Activated T-cell treated with anti-CD3 and anti-CD28 coated beads, Interleukin-2, amount 50 U/mL, for 72 hours (primary cell): ENCODE results near the gene GET4. TPM values are rescaled to one million over a fixed set of nuclear protein-coding genes. Genes with fewer than 3 reads are reported as not detected.
A peak's percentile ranks its signal among the peaks of the same experiment; 100 is the strongest.

Experiments used
- ATAC-seq, 2 donors: fragments of 150-1000 bp; cut with Tn5 transposase; replicated peaks in 1 of 2; 2 replicates each; pipeline ENCODE4 v1.10.0; 2021; ENCODE audit warnings: moderate library complexity in 2 of 2, mild to moderate bottlenecking in 1 of 2
- DNase-seq, 2 donors: peaks; one replicate each; pipeline ENCODE4 v3.0.0; 2021 to 2022; ENCODE audit warnings: mixed read lengths in 1 of 2
- H3K27ac Mint-ChIP-seq: one replicate; pipeline ENCODE4 v1.8.0; 2022; ENCODE audit warnings: mild to moderate bottlenecking, moderate library complexity, mixed read lengths
- H3K27me3 Mint-ChIP-seq: one replicate; pipeline ENCODE4 v1.8.0; 2022; ENCODE audit warnings: low read depth, mixed read lengths
- H3K36me3 Mint-ChIP-seq, 2 donors: one replicate each; pipeline ENCODE4 v1.8.0; 2022; ENCODE audit warnings: mixed read lengths in 2 of 2, mild to moderate bottlenecking in 1 of 2; ENCODE audit not compliant: insufficient read depth in 2 of 2
- H3K4me1 Mint-ChIP-seq: one replicate; pipeline ENCODE4 v1.8.0; 2022; ENCODE audit warnings: low read depth, mixed read lengths
- H3K4me3 Mint-ChIP-seq, 2 donors: one replicate each; pipeline ENCODE4 v1.8.0; 2022; ENCODE audit warnings: mild to moderate bottlenecking in 2 of 2, mixed read lengths in 2 of 2, moderate library complexity in 2 of 2
- H3K9me3 Mint-ChIP-seq, 2 donors: one replicate each; pipeline ENCODE4 v1.8.0; 2022; ENCODE audit warnings: mixed read lengths in 2 of 2
- total RNA-seq, 2 donors: library from RNA; stranded (reverse); gene quantifications; one replicate each; pipeline ENCODE4 v1.2.3, GENCODE V29; 2022

The GET4 gene
- total RNA-seq, 2 donors from 2014 or later: 33.8 to 34.9 TPM

DNA sequence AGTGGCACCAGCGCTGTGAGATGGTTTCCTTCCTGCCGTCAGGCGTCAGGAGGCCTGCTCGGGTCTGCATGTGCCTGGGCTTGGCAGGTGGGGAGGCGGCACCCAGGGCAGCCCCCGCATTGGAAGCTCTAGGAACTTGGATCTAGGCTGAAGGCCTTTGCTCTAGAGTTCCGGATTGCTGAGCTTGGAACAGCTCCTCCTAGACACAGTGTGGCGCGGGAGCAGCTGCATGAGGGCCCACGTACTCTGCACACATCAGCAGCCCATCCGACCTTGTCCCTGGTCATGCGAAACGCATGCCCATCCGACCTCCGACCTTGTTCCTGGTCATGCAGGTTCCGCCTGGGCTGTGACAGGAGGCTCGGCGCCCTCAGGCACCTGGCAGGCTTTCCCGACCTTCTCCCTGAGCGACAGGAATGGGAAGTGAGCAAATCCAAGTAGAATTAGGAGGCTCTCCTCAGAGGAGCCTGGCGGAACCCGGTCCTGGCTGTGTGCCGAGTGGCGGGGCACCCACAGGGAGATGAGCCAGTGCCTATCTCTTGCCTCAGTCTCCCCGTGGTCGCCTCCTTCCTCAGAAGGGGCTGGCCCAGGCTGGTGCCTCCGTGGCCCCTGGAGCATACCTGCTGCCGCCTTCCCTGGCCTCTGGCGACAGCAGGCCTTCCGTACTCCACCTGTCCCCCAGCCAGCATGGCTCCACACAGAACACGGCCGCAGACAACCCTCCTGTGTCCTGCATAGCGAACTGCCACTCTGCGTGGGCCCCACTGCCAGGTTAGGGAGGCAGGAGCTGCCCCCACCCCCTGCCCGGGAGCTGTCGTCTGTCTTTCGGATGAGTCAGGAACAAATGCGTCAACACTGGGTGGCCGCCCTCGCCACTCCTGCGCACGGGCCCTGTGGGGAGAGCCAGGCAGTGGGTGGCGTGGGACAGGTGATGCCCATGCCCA is 12.0 kb downstream of the GET4 start:
- no peak for ATAC-seq
- Mint-ChIP-seq H3K36me3 (peaks cover 5 to 10% of the 10 kb centered on the region in 2 donors), H3K4me3 (no peak overlapping the region), H3K27ac (no peak overlapping the region), H3K4me1 (no peaks in the 10 kb centered on the region), H3K9me3 (peaks cover 0 to 2% of the 10 kb centered on the region in 2 donors), H3K27me3 (no peaks in the 10 kb centered on the region)
- DNase-seq: no peak

DNA sequence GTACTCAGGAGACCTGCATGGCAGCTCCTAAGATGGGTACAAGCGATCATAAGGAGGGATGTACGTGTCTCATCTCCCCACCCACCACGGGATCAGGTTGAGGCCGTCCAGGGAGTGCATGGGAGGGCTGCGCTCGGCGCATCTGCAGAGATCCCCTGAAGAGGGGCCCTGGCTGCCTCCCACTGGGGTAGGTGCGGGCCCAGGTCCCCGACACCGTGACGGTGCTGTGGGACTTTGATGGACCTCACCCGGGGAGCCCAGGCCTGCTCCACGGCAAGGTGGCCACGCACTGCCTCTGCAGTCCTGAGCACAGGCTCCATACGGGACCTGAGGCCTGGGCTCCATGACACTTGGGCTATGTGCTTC is 12.7 kb downstream of the GET4 start:
- Mint-ChIP-seq H3K27ac (no peak overlapping the region), H3K4me1 (no peaks in the 10 kb centered on the region), H3K9me3 (peaks cover 0 to 2% of the 10 kb centered on the region in 2 donors), H3K4me3 (no peak overlapping the region), H3K36me3 (peaks cover 8 to 12% of the 10 kb centered on the region in 2 donors), H3K27me3 (no peaks in the 10 kb centered on the region)
- ATAC-seq: no peak
- DNase-seq: no peak

- Mint-ChIP-seq H3K4me3 (no peak overlapping the region), H3K27ac (no peak overlapping the region), H3K9me3 (peaks cover 0 to 2% of the 10 kb centered on the region in 2 donors), H3K36me3 (peaks cover 8 to 13% of the 10 kb centered on the region in 2 donors), H3K27me3 (no peaks in the 10 kb centered on the region), H3K4me1 (no peaks in the 10 kb centered on the region)
- ATAC-seq: no peak
- no peak for DNase-seq
Observed at GRCh38 chr7:889391-889790, 13.0 kb downstream of the GET4 start.

DNA sequence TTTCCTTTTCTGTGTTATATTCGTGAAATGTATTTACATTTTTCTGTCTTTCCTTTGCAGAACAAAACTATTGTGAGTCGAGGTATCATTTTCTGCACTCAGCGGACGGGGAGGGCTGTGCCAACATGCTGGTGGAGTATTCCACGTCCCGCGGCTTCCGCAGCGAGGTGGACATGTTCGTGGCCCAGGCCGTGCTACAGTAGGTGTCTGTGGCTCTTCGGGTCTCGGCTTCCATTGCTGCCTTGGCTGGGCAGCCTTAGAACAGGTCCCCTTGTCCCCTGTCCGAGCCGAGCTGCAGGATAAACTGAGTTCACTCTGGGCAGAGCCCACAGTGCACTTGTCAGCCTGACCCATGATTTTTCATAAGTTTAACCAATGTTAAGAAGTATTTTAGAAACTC is 14.5 kb downstream of the GET4 start:
- ATAC-seq: no peak
- H3K36me3 Mint-ChIP-seq: peaks cover 8 to 17% of the 10 kb centered on the region in 2 donors
- H3K4me3 Mint-ChIP-seq: no peak overlapping the region

GRCh38 chr7:891291-891690 is 14.9 kb downstream of the GET4 start:
- Mint-ChIP-seq H3K36me3 (peaks cover 8 to 21% of the 10 kb centered on the region in 2 donors), H3K4me1 (no peaks in the 10 kb centered on the region), H3K4me3 (no peak overlapping the region), H3K27me3 (no peaks in the 10 kb centered on the region), H3K9me3 (peaks cover 0 to 2% of the 10 kb centered on the region in 2 donors), H3K27ac (no peak overlapping the region)
- ATAC-seq (no peak), DNase-seq (no peak)

More for the DNA sequence above, 14.5 kb downstream of the GET4 start:
- no peaks in the 10 kb centered on the region for H3K4me1 Mint-ChIP-seq
- H3K27me3 Mint-ChIP-seq: no peaks in the 10 kb centered on the region
- DNase-seq: no peak
- H3K9me3 Mint-ChIP-seq: peaks cover 0 to 2% of the 10 kb centered on the region in 2 donors
- H3K27ac Mint-ChIP-seq: no peak overlapping the region

- DNase-seq (no peak), ATAC-seq (peak in 1 of 2 donors; percentile 8)
- Mint-ChIP-seq H3K27ac (no peak overlapping the region), H3K4me1 (no peaks in the 10 kb centered on the region), H3K9me3 (peaks cover 0 to 2% of the 10 kb centered on the region in 2 donors), H3K4me3 (no peak overlapping the region), H3K36me3 (peaks cover 8 to 22% of the 10 kb centered on the region in 2 donors), H3K27me3 (no peaks in the 10 kb centered on the region)
Observed at GRCh38 chr7:891805-892204, 15.5 kb downstream of the GET4 start.

DNA sequence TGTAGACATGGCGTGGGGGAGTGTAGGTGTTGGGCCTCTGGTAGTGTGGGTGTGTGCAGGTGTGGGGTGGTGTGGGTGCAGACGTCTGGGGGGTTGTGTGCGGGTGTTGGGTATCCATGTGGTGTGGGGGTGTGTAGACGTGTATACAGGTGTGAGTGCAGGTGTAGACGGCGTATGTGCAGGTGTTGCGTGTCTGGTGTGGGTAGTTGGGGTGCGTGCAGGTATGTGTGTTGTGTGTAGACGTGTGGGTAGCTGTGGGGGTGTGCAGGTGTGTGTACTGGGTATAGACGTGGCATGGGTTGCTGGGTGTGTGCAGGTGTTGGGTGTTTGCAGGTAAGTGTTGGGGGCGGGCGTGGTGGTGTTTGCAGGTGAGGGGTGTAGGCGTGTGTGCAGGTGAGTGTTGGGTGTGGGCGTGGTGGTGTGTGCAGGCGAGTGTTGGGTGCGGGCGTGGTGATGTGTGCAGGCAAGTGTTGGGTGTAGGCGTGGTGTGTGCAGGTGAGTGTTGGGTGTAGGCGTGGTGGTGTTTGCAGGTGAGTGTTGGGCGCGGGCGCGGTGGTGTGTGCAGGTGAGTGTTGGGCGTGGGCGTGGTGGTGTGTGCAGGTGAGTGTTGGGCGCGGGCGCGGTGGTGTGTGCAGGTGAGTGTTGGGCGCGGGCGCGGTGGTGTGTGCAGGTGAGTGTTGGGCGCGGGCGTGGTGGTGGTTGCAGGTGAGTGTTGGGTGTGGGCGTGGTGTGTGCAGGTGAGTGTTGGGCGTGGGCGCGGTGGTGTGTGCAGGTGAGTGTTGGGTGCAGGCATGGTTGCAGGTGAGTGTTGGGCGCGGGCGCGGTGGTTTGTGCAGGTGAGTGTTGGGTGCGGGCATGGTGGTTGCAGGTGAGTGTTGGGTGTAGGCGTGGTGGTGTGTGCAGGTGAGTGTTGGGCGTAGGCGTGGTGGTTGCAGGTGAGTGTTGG is 16.6 kb downstream of the GET4 start:
- Mint-ChIP-seq H3K4me1 (no peaks in the 10 kb centered on the region), H3K27me3 (no peaks in the 10 kb centered on the region), H3K9me3 (peaks cover 0 to 2% of the 10 kb centered on the region in 2 donors), H3K27ac (no peak overlapping the region), H3K4me3 (no peak overlapping the region), H3K36me3 (peaks cover 8 to 22% of the 10 kb centered on the region in 2 donors)
- no peak for ATAC-seq
- no peak for DNase-seq

DNA sequence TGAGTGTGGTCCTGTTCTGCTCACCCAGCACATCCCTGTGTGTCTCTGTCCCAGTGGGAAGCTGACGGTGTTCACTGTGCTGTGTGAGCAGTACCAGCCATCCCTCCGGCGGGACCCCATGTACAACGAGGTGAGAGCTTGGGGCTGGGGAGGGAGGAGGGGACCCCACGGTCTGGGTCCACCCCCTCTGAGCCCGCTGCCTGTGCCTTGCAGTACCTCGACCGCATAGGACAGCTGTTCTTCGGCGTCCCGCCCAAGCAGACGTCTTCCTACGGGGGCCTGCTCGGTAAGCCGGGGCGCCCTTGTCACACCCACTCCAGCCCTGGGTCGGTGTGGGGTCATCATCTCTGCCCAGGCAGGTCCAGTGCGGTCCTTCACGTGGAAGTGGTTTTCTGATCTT is 17.3 kb downstream of the GET4 start:
- H3K4me1 Mint-ChIP-seq: no peaks in the 10 kb centered on the region
- H3K4me3 Mint-ChIP-seq: no peak overlapping the region
- H3K27me3 Mint-ChIP-seq: no peaks in the 10 kb centered on the region
- peaks cover 0 to 2% of the 10 kb centered on the region in 2 donors for H3K9me3 Mint-ChIP-seq
- peaks cover 8 to 22% of the 10 kb centered on the region in 2 donors for H3K36me3 Mint-ChIP-seq
- no peak for DNase-seq
- ATAC-seq: no peak
- H3K27ac Mint-ChIP-seq: no peak overlapping the region

GRCh38 chr7:894164-894867 is 18.0 kb downstream of the GET4 start:
- peaks cover 0 to 2% of the 10 kb centered on the region in 2 donors for H3K9me3 Mint-ChIP-seq
- H3K27ac Mint-ChIP-seq: no peak overlapping the region
- H3K4me1 Mint-ChIP-seq: no peaks in the 10 kb centered on the region
- ATAC-seq (no peak), DNase-seq (no peak)
- H3K36me3 Mint-ChIP-seq: peaks cover 8 to 22% of the 10 kb centered on the region in 2 donors
- no peak overlapping the region for H3K4me3 Mint-ChIP-seq
- no peaks in the 10 kb centered on the region for H3K27me3 Mint-ChIP-seq

GRCh38 chr7:894927-895450 is 18.6 kb downstream of the GET4 start:
- Mint-ChIP-seq H3K9me3 (peaks cover 0 to 2% of the 10 kb centered on the region in 2 donors), H3K4me1 (no peaks in the 10 kb centered on the region), H3K27me3 (no peaks in the 10 kb centered on the region), H3K36me3 (peaks cover 8 to 22% of the 10 kb centered on the region in 2 donors), H3K4me3 (no peak overlapping the region), H3K27ac (no peak overlapping the region)
- no peak for DNase-seq
- no peak for ATAC-seq

- no peak for ATAC-seq
- no peaks in the 10 kb centered on the region for H3K4me1 Mint-ChIP-seq
- DNase-seq: no peak
- no peak overlapping the region for H3K4me3 Mint-ChIP-seq
- peaks cover 8 to 22% of the 10 kb centered on the region in 2 donors for H3K36me3 Mint-ChIP-seq
- no peak overlapping the region for H3K27ac Mint-ChIP-seq
- peaks cover 0 to 2% of the 10 kb centered on the region in 2 donors for H3K9me3 Mint-ChIP-seq
- no peaks in the 10 kb centered on the region for H3K27me3 Mint-ChIP-seq
Observed at GRCh38 chr7:895451-896052, 19.2 kb downstream of the GET4 start.
